Raji (cell line): ENCODE results near the gene SPATA7.
A peak's percentile ranks its signal among the peaks of the same experiment; 100 is the strongest.

Source experiments
- POLR2A ChIP-seq: IDR thresholded peaks from 2 replicates; pipeline ENCODE4 v1.6.1; 2011; ENCODE audit warnings: low read depth, low read length, control low read depth; ENCODE audit not compliant: insufficient read depth

SPATA7 gene, protein sequence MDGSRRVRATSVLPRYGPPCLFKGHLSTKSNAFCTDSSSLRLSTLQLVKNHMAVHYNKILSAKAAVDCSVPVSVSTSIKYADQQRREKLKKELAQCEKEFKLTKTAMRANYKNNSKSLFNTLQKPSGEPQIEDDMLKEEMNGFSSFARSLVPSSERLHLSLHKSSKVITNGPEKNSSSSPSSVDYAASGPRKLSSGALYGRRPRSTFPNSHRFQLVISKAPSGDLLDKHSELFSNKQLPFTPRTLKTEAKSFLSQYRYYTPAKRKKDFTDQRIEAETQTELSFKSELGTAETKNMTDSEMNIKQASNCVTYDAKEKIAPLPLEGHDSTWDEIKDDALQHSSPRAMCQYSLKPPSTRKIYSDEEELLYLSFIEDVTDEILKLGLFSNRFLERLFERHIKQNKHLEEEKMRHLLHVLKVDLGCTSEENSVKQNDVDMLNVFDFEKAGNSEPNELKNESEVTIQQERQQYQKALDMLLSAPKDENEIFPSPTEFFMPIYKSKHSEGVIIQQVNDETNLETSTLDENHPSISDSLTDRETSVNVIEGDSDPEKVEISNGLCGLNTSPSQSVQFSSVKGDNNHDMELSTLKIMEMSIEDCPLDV

DNA sequence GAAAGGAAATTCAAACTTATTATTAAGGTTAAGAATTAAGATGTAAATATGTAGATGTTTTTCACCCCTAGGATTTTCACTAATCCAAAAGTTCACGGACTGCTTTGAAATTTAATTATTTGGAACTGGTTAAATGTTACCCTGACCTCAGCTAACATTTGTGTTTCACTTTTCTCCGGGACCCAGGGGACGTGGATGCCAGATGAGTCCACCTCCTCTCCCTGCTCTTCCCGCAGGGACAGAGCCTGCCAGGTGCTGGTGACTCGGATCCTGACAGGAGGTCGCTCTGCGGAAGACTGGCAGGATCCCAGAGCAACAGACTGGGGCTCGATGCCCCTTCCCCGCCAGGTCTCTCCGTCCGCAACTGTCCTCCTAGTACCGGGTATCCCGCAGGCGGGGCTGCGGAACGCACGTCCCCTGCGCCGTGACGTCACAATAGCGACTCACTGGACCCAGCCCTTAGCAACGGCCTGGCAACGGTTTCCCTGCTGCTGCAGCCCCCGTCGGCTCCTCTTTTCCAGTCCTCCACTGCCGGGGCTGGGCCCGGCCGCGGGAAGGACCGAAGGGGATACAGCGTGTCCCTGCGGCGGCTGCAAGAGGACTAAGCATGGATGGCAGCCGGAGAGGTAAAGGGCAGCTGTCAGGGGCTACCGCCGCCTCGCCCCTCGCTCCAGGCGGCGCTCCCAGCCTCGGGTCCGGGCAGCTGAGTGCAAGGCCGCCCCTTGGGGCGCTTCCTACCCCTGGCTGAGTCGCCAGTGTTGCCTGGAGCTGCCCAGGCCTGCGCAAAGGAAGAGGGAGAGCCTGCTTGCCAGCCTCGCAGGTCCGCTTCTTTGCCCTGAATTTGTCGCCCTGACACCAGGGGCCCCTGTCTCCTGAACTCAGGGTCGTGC lies at the start of gene SPATA7:
Gene SPATA7 (plus strand): TSS at position 446 of the 890 bp plus-strand sequence. CDS start 162 bp downstream, at position 608.
- peak; percentile 97 for TF ChIP-seq POLR2A

DNA sequence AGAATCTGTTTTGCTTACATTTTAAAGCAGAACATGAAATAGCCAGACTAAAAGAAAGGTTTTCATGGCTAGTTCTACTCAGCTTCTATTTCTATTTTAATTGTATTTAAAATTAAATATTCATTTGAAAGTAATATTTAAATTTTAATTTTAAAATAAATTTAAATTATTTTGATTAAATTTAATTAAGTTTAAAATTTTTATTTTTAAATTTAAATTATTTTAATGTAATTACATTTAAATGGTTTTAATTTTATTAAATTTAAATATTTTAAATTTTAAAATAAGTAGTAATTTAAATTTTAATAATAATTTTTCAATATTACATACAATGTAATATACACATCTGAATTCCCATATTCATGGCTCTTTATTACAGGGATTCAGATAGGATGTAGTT lies 45.1 kb upstream of the SPATA7 start:
- TF ChIP-seq POLR2A = no peak

DNA sequence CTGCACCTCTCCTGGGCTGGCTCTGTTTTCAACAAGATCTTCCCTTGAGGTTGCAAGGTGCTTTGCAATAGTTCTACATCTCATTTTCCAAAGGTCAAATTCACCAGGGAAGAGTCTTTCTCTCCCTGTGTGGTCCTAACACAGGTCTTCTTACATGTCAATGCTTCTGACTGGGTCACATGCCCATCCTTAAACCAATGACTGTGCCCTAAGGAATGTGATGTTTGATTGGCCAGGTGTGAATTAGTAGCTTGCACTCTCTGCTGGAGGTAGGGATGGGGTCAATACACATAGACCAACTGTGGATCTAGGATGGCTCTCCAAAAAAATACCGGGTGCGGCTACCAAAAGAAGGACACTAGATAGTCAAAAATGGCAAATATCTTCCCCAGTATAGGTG lies 42.5 kb upstream of the SPATA7 start:
- no peak for TF ChIP-seq POLR2A

DNA sequence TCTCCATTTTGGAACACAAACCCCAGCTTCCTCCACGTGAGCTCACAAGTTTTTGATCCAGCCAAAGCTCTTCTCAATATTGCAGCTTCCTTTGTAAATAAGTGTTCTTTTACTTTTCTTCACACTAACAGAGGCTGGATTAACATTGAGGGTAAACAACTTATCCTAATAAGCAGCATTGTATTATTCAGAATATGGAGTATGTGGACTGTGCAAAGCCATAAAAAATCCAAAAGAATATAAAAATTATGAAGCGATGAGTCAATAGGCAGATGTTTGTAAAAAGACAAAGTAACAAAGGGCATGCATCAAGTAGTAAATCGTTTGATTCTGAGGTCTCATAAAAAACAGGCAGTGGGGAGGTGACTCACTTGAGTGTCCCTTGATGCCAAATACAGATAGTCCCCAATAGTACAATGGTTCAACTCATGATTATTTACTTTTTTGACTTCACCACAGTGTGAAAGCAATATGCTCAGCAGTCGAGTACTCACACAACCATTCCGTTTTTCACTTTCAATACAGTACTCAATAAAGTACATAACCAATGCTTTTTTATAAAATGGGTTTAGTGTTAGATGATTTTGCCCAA lies 39.3 kb upstream of the SPATA7 start:
- TF ChIP-seq POLR2A = no peak

DNA sequence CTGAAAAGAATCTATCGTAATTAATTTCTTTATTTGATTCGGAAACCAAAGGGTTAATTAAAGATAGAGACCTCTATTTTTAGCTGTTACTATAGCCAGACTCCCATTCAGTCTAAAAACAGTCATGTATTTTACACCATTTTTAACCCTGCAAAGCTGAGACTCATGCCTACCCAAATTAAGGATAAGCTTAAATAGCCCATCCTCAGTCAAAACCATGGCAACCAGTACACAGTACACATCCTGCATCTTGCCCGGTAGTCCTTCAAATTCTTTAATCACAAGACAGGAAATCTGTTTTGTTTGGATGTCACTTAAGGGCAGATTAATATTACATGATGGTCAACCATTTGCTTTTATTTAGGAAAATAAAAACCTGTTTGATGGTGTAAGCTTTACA lies 36.9 kb upstream of the SPATA7 start:
- TF ChIP-seq POLR2A = no peak

DNA sequence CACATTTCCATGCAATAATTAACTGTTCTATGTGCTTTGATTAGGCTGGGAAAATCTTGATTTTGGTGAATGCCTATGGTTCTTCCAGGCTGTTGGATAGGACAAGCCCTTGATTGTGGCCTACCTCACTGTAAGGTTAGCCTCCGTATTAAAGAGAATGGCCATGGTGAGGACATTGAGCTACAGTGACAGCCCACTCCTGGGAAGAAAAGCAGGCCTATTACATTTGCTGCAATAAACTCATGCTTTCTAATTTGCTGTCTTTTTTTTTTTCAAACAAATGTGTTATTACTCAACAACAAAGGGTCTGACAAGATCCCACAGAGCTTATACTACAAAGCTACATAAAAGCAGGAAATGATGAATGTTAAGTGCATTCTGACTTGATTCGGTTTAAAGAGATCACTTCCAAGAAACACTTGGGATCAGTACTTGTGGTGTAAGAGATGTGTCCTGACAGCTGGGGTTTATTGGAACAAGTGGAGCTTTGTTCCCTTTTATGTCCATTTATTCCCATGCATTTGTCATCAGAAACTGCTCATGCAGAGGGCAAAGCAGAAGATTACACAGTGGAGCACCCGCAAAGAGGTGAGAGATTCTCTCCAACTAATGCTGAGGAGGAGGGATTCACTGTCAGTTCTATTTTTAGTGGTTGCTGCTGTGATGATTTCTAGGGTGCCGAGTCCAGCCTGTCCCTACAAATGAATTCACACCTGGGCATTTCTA lies 33.3 kb upstream of the SPATA7 start:
- no peak for TF ChIP-seq POLR2A

DNA sequence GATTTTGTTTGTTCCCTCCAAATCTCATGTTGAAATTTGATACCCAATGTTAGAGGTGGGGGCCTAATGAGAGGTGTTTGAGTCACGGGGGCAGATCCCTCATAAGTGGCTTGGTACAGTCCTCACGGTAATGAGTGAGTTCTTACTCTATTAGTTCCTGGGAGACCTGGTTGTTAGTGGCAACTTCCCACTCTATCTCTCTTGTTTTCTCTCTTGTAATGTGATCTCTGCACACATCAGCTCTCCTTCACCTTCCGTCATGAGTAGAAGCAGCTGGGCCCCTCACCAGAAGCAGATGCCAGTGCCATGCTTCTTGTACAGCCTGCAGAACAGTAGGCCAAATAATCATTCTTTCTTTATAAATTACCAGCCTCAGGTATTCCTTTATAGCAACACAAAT lies 32.8 kb upstream of the SPATA7 start:
- no peak for TF ChIP-seq POLR2A

DNA sequence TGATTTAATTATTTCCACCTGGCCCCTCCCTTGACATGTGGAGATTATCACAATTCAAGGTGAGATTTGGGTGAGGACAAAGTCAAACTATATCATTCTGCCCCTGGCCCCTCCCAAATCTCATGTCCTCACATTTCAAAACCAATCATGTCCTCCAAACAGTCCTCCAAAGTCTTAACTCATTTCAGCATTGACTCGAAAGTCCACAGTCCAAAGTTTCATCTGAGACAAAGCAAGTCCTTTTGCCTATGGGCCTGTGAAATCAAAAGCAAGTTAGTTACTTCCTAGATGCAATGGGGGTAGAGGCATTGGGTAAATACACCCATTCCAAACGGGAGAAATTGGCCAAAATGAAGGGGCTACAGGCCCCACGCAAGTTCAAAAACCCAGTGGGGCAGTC lies 31.1 kb upstream of the SPATA7 start:
- TF ChIP-seq POLR2A = no peak

DNA sequence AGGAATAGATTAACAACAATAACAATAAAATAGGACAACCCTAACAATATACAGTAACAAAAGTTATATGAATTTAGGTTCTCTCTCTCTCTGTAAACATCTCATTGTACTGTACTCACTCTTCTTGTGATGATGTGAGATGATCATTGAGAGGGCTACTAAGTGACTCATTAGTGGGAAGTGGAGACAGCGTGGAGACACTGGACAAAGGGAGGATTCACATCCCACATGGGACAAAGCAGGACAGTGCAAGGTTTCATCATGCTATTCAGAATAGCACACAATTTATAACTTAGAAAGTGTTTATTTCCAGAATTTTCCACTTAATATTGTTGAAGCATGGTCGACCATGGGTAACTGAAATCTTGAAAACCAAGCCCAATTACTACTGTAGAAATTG lies 26.0 kb upstream of the SPATA7 start:
- no peak for TF ChIP-seq POLR2A

DNA sequence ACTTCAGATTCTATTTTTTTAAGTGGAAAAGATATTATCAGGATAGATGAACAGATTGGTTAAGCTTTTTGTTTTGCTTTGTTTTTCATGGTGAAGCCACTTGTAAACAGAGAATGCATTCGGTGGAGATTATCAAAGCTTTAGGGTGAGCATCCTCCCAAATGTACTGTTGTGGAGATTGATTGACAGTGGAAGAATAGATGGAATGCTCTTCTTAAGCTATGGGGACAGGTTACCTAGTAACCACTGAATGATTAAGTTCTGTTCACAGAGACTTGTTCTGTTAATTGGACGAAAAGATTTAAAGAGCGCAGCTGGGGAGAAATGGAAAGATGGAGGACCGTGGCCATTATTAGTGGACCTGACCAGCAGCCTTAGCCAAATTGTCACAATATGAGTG lies 21.8 kb upstream of the SPATA7 start:
- no peak for TF ChIP-seq POLR2A

DNA sequence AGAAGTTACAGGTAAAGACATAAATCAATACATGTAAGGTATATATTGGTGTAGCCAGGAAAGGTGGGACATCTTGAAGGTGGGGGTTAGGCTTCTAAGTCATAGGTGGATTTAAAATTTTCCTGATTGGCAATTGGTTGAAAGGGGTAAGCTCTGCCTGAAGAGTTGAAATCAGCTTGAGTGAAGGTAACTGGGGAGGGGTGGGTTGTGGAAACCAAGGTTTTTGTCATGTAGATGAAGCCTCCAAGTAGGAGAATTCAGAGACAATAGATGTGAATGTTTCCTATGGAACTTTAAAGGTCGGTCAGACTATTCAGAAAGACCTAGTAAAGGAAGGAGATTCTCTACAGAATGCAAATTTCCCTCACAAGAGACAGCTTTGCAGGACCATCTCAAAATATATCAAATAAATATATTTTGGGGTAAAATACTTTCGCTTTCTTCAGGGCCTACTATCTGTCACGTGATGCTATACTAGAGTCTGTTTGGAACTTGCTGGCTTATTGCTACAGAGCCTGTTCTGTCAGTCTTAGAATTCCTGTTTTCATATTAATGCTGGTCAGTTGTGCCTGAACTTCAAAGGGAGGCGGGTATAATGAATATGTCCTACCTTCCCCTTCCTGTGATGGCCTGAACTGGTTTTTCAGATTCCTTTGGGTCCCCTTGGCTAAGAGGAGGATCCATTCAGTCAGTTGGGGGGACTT lies 20.6 kb upstream of the SPATA7 start:
- TF ChIP-seq POLR2A = no peak

DNA sequence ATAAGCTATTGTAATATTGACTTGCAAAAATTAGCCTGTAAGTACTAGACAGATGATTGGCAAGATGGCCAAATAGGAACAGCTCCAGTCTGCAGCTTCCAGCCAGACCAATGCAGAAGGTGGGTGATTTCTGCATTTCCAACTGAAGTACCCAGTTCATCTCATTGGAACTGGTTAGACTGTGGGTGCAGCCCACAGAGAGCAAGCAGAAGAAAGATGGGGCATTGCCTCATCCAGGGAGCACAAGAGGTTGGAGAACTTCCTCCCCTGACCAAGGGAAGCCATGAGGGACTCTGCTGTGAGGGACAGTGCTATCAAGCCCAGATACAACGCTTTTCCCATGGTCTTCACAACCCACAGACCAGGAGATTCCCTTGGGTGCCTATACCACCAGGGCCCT lies 16.0 kb upstream of the SPATA7 start:
- no peak for TF ChIP-seq POLR2A

DNA sequence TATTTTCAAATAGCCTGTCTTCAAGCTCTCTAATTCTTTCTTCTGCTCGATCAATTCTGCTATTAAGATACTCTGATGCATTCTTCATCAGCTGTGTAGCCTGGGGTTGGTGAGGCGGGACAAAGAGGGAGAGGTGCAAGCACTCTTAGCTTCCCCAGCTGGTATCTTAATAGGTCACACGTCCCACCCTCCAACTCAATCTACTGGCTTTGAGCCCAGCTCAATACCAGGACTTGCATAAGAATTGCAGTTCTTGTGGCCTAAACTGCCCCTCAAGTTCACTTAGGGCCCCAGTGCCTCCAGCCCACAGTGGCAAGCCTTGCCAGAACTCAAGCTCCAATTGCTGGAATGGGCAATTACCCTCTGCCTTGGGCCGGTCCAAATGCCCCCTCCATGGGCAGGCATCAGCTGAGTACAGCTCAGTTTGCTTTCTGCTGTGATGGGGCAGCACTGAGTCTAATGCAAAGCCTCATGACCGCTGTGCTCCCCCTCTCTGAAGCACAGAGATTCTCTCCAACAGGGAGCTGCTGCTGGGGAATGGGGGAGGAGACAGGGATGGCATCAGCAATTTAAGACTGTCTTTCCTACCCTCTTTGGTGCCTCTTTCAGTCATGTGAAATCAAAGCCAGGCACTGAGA lies 5.6 kb upstream of the SPATA7 start:
- TF ChIP-seq POLR2A = no peak

DNA sequence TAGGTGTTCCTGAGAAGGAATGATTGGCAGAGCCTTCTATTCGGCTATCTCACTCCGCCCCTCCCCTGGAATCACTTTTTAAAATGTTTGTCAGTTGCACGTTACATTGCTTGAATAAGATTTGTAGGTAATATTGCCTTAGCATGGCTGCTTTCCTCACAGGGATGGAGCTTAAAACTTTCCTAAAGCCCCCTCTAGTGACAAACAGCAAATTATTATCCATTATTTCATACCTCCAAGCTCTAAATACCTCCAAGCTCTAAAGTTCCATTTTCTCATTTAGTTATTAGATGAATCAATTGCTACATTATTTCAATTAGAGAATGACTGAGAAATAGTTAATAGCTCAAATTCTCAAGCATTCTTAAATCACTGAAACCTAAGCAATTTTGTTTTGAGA lies 5.1 kb upstream of the SPATA7 start:
- no peak for TF ChIP-seq POLR2A
